Neural cell (in vitro differentiated cells): Measurements from ENCODE around the gene TNFRSF12A. TPM values are rescaled to one million over a fixed set of nuclear protein-coding genes. Genes with fewer than 3 reads are reported as not detected.

Experiments
- H2AFZ ChIP-seq: fragments of 200-600, 300-800 bp; sonication (generic), shearing (Covaris generic); 2 replicates; pipeline ENCODE4 v1.6.0; 2014; ENCODE audit warnings: low read depth, mild to moderate bottlenecking, antibody characterized with exemption, low read length, moderate library complexity
- H3F3A ChIP-seq: fragments of 200-600 bp; shearing (Covaris generic); 2 replicates; pipeline ENCODE4 v1.6.1; 2016; ENCODE audit warnings: mild to moderate bottlenecking, moderate library complexity, mixed read lengths, antibody characterized with exemption, low read length; ENCODE audit not compliant: insufficient read depth, poor library complexity, severe bottlenecking
- H3K27ac ChIP-seq: fragments of 200-600, 300-800 bp; sonication (generic), shearing (Covaris generic); 2 replicates; pipeline ENCODE4 v1.5.1; 2014; ENCODE audit warnings: mild to moderate bottlenecking, low read length, moderate library complexity
- H3K27me3 ChIP-seq: fragments of 300-800, 200-600 bp; sonication (generic), shearing (Covaris generic); 2 replicates; pipeline ENCODE4 v1.6.0; 2014; ENCODE audit warnings: mild to moderate bottlenecking, low read depth, low read length, moderate library complexity; ENCODE audit not compliant: insufficient read depth
- H3K36me3 ChIP-seq: fragments of 300-800, 200-600 bp; sonication (generic), shearing (Covaris generic); 2 replicates; pipeline ENCODE4 v1.5.1; 2014; ENCODE audit warnings: mild to moderate bottlenecking, antibody characterized with exemption, low read length, moderate library complexity; ENCODE audit not compliant: insufficient read depth
- H3K4me2 ChIP-seq: fragments of 300-800, 200-600 bp; sonication (generic), shearing (Covaris generic); 2 replicates; pipeline ENCODE4 v1.6.0; 2014; ENCODE audit warnings: mild to moderate bottlenecking, low read length
- H3K4me3 ChIP-seq: fragments of 300-800, 200-600 bp; sonication (generic), shearing (Covaris generic); 2 replicates; pipeline ENCODE4 v1.5.1; 2014; ENCODE audit warnings: mild to moderate bottlenecking, low read length, moderate library complexity
- H3K79me2 ChIP-seq: fragments of 200-600 bp; shearing (Covaris generic); replicated peaks from 2 replicates; pipeline ENCODE4 v1.6.0; 2014; ENCODE audit warnings: mild to moderate bottlenecking, low read length, moderate library complexity; ENCODE audit not compliant: insufficient read depth
- H3K9ac ChIP-seq: fragments of 300-800, 200-600 bp; sonication (generic), shearing (Covaris generic); 2 replicates; pipeline ENCODE4 v1.6.1; 2016; ENCODE audit warnings: mild to moderate bottlenecking, low read length, mixed read lengths
- H3K9me2 ChIP-seq: fragments of 200-600 bp; shearing (Covaris generic); 2 replicates; pipeline ENCODE4 v1.6.1; 2016; ENCODE audit warnings: mild to moderate bottlenecking, low read length, mixed read lengths; ENCODE audit not compliant: insufficient read depth
- H3K9me3 ChIP-seq: fragments of 200-600, 300-800 bp; sonication (generic), shearing (Covaris generic); 2 replicates; pipeline ENCODE4 v1.6.1; 2016; ENCODE audit warnings: mild to moderate bottlenecking, mixed run types, low read length, moderate library complexity, mixed read lengths
- H4K20me1 ChIP-seq: fragments of 200-600 bp; shearing (Covaris generic); 2 replicates; pipeline ENCODE4 v1.6.1; 2016; ENCODE audit warnings: mild to moderate bottlenecking, mixed run types; ENCODE audit not compliant: insufficient read depth
- CTCF ChIP-seq: fragments of 450-650 bp; IDR thresholded peaks from 2 replicates; pipeline ENCODE4 v1.5.1; 2014; ENCODE audit warnings: antibody characterized with exemption, mild to moderate bottlenecking, moderate library complexity; ENCODE audit not compliant: poor library complexity, severe bottlenecking
- EP300 ChIP-seq: fragments of 450-650 bp; conservative IDR thresholded peaks from 2 replicates; pipeline ENCODE4 v1.6.1; 2014; ENCODE audit warnings: antibody characterized with exemption, mild to moderate bottlenecking, moderate library complexity; ENCODE audit not compliant: poor library complexity, severe bottlenecking
- EZH2 ChIP-seq: fragments of 200-600, 300-800 bp; shearing (Covaris generic), sonication (generic); IDR thresholded peaks from 2 replicates; pipeline ENCODE4 v1.6.1; 2014; ENCODE audit warnings: antibody characterized with exemption, low read length, borderline replicate concordance, mild to moderate bottlenecking; ENCODE audit not compliant: insufficient read depth, poor library complexity, severe bottlenecking
- MXI1 ChIP-seq: fragments of 450-650 bp; conservative IDR thresholded peaks from 2 replicates; pipeline ENCODE4 v1.6.1; 2014; ENCODE audit warnings: antibody characterized with exemption, mild to moderate bottlenecking; ENCODE audit not compliant: poor library complexity, severe bottlenecking
- POLR2AphosphoS5 ChIP-seq: IDR thresholded peaks from 2 replicates; pipeline ENCODE4 v1.6.1; 2012
- RAD21 ChIP-seq: fragments of 450-650 bp; conservative IDR thresholded peaks from 2 replicates; pipeline ENCODE4 v1.6.1; 2014; ENCODE audit warnings: antibody characterized with exemption, mild to moderate bottlenecking, moderate library complexity
- SMC3 ChIP-seq: fragments of 450-650 bp; conservative IDR thresholded peaks from 2 replicates; pipeline ENCODE4 v1.6.1; 2014; ENCODE audit warnings: antibody characterized with exemption, mild to moderate bottlenecking, moderate library complexity; ENCODE audit not compliant: poor library complexity
- TAF1 ChIP-seq: IDR thresholded peaks from 2 replicates; pipeline ENCODE4 v1.6.1; 2012; ENCODE audit warnings: low read depth
- polyA plus RNA-seq: library from polyadenylated mRNA; depleted of rRNA; stranded (reverse); fragments of >200 nt; gene quantifications from 2 replicates; pipeline ENCODE4 v1.2.3, GENCODE V29; 2014
- TF ChIP-seq, protein P1 (sequence below): IDR thresholded peaks from 2 replicates; pipeline ENCODE4 v1.6.1; 2012; ENCODE audit warnings: borderline replicate concordance

TNFRSF12A gene
- polyA plus RNA-seq, 1 donor from 2014 or later, result 2.3 TPM

- Histone ChIP-seq H3K36me3 (no peaks in the 10 kb centered on the region), H3K9ac (no peak overlapping the region), H3K4me2 (no peak overlapping the region), H4K20me1 (no peaks in the 10 kb centered on the region), H3K27me3 (peaks cover 7% of the 10 kb centered on the region), H3K27ac (no peak overlapping the region), H3K9me3 (no peaks in the 10 kb centered on the region), H3F3A (no peaks in the 10 kb centered on the region), H3K9me2 (no peaks in the 10 kb centered on the region), H3K4me3 (no peak overlapping the region), H2AFZ (no peak overlapping the region), H3K79me2 (no peaks in the 10 kb centered on the region)
- TF ChIP-seq EZH2 (no peak), SMC3 (no peak), CTCF (no peak), EP300 (no peak), TAF1 (no peak), POLR2AphosphoS5 (no peak), RAD21 (no peak), MXI1 (no peak)
- TF ChIP-seq, protein P1, sequence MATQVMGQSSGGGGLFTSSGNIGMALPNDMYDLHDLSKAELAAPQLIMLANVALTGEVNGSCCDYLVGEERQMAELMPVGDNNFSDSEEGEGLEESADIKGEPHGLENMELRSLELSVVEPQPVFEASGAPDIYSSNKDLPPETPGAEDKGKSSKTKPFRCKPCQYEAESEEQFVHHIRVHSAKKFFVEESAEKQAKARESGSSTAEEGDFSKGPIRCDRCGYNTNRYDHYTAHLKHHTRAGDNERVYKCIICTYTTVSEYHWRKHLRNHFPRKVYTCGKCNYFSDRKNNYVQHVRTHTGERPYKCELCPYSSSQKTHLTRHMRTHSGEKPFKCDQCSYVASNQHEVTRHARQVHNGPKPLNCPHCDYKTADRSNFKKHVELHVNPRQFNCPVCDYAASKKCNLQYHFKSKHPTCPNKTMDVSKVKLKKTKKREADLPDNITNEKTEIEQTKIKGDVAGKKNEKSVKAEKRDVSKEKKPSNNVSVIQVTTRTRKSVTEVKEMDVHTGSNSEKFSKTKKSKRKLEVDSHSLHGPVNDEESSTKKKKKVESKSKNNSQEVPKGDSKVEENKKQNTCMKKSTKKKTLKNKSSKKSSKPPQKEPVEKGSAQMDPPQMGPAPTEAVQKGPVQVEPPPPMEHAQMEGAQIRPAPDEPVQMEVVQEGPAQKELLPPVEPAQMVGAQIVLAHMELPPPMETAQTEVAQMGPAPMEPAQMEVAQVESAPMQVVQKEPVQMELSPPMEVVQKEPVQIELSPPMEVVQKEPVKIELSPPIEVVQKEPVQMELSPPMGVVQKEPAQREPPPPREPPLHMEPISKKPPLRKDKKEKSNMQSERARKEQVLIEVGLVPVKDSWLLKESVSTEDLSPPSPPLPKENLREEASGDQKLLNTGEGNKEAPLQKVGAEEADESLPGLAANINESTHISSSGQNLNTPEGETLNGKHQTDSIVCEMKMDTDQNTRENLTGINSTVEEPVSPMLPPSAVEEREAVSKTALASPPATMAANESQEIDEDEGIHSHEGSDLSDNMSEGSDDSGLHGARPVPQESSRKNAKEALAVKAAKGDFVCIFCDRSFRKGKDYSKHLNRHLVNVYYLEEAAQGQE, result no peak
Observed at GRCh38 chr16:3026003-3026378, 5.8 kb downstream of the TNFRSF12A start.

- H3K27me3 ChIP-seq, result no peaks in the 10 kb centered on the region
- no peak for TF ChIP-seq CTCF
- TF ChIP-seq RAD21, result no peak
- TF ChIP-seq, protein P1, result no peak
- no peak for TF ChIP-seq POLR2AphosphoS5
- no peak for TF ChIP-seq MXI1
- TF ChIP-seq EP300, result no peak
- TF ChIP-seq SMC3, result no peak
- no peaks in the 10 kb centered on the region for H3K36me3 ChIP-seq
- no peak overlapping the region for H3K4me3 ChIP-seq
- H3K27ac ChIP-seq, result no peak overlapping the region
- no peak overlapping the region for H2AFZ ChIP-seq
- H3K9me3 ChIP-seq, result no peaks in the 10 kb centered on the region
- H3F3A ChIP-seq, result no peaks in the 10 kb centered on the region
- H3K79me2 ChIP-seq, result no peaks in the 10 kb centered on the region
- no peak overlapping the region for H3K4me2 ChIP-seq
- no peaks in the 10 kb centered on the region for H4K20me1 ChIP-seq
- H3K9me2 ChIP-seq, result no peaks in the 10 kb centered on the region
- H3K9ac ChIP-seq, result no peak overlapping the region
Observed at GRCh38 chr16:3026609-3027488, 6.7 kb downstream of the TNFRSF12A start.
